ENCODE results near the gene SYNGR2.

DNA sequence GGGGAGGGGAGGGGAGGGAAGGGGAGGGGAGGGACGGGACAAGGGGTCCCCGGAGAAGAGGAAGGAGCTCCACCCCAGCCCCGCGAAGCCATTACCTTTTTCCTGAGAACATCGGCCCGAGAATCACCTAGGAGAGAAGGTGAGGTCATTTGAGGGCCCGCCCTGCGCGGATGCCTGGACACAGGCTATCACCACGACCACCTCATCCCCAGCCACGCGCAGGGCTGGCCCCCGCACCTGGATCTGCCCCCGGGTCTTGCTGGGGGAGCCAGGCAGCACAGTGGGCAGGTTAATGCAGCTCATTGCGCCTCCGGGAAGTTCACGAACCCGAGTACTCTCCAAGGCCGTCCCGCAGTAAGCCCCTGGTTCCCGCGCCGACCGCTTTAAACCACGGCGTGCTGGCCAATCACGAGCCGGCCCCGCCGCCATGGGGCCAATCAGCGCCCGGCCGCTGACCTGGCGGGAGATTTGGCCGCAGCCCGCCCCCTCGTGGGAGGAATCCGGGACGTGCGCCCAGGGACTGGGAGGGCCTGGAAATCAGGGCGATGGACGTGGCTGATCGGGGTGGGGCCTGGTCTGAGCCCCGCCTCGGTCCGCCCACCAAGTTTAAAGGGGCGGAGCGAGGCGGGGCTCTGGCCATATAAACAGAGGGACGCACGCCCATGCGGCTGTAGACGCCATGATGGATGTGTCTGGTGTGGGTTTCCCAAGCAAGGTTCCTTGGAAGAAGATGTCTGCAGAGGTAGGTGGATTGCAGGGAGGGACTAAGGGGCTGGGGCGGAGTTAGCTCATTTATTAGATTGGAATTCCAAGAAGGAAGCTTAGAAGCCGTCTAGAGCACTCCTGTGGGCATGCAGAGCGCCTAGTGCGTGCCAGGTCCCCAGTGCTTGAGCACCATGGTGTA, 18.6 kb downstream of the SYNGR2 start, which contains the start of the genes AFMID and TK1:
- TF ChIP-seq SIN3A (IDR thresholded peaks at IDR 0.05; ENCODE audit: borderline replicate concordance in 2 of 2, control insufficient read depth in 1 of 2, low read depth in 2 of 2, low read length in 2 of 2) (peak; percentile 89 to 90), FOXJ3 (CRISPR knock-in tag; IDR thresholded peaks at IDR 0.05) (no peak), NR2C2 (CRISPR knock-in tag; IDR thresholded peaks at IDR 0.05) (no peak), NR2C2 (tag; IDR thresholded peaks at IDR 0.05) (peak; percentile 69), PHF8 (IDR thresholded peaks at IDR 0.05; ENCODE audit: borderline replicate concordance, low read length) (peak; percentile 92; the same call in 1 of the 2 replicates), ESRRA (IDR thresholded peaks at IDR 0.05; ENCODE audit: borderline replicate concordance, low read depth) (peak; percentile 83; the same call in 1 of the 2 replicates), FOS (IDR thresholded peaks at IDR 0.05; ENCODE audit: extremely low read depth, insufficient read length) (peak; percentile 90), HDAC2 (IDR thresholded peaks at IDR 0.05) (no peak; the same call in none of the 2 replicates), TEAD2 (tag; IDR thresholded peaks at IDR 0.05) (peak; percentile 100)
- TF ChIP-seq, protein P1, sequence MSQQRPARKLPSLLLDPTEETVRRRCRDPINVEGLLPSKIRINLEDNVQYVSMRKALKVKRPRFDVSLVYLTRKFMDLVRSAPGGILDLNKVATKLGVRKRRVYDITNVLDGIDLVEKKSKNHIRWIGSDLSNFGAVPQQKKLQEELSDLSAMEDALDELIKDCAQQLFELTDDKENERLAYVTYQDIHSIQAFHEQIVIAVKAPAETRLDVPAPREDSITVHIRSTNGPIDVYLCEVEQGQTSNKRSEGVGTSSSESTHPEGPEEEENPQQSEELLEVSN (IDR thresholded peaks at IDR 0.05; ENCODE audit: borderline replicate concordance in 1 of 2, extremely low read depth in 1 of 2, insufficient read depth in 1 of 2, insufficient read length in 1 of 2, low read depth in 1 of 2, low read length in 1 of 2, poor library complexity in 1 of 2, severe bottlenecking in 1 of 2), result peak; percentile 94 to 98

Measured in K562 (cell line).